H1 (cell line): ENCODE measurements around the gene CLDN6. TPM values are rescaled to one million over a fixed set of nuclear protein-coding genes. Genes with fewer than 3 reads are reported as not detected.

ENCODE experiments used
- BACH1 ChIP-seq: IDR thresholded peaks from 2 replicates; pipeline ENCODE4 v1.6.1; 2012; ENCODE audit warnings: low read length, improper control_type of control experiment
- EP300 ChIP-seq, 2 experiments: IDR thresholded peaks; 1 replicate in 1 of 2; 2 replicates in 1 of 2; pipeline ENCODE4 v1.6.1; 2011 to 2012; ENCODE audit warnings: low read depth in 2 of 2, low read length in 2 of 2, mild to moderate bottlenecking in 2 of 2, borderline replicate concordance in 1 of 2, inconsistent platforms in 1 of 2, moderate library complexity in 1 of 2
- EZH2 ChIP-seq: fragments of 200-600 bp; sonication (generic); IDR thresholded peaks from 2 replicates; pipeline ENCODE4 v1.7.1; 2012; ENCODE audit warnings: low read depth, mild to moderate bottlenecking, moderate library complexity, low read length, inconsistent platforms; ENCODE audit not compliant: severe bottlenecking
- GABPA ChIP-seq: IDR thresholded peaks from 2 replicates; pipeline ENCODE4 v1.6.1; 2011; ENCODE audit warnings: mild to moderate bottlenecking, low read length, moderate library complexity, borderline replicate concordance; ENCODE audit not compliant: insufficient read depth
- GTF2F1 ChIP-seq: IDR thresholded peaks from 2 replicates; pipeline ENCODE4 v1.6.1; 2012; ENCODE audit warnings: low read depth, low read length, improper control_type of control experiment, borderline replicate concordance
- HDAC2 ChIP-seq, 2 experiments: fragments of 300-600 bp in 1 of 2; sonication (generic) in 1 of 2; IDR thresholded peaks; 2 replicates each; pipeline ENCODE4 v1.6.1; 2011 to 2012; ENCODE audit warnings: low read depth in 2 of 2, low read length in 2 of 2, mild to moderate bottlenecking in 2 of 2, moderate library complexity in 2 of 2, borderline replicate concordance in 1 of 2, inconsistent platforms in 1 of 2
- KDM4A ChIP-seq: IDR thresholded peaks from one replicate; pipeline ENCODE4 v1.7.1; 2012; ENCODE audit warnings: low read depth, mild to moderate bottlenecking, moderate library complexity, low read length, inconsistent platforms; ENCODE audit not compliant: severe bottlenecking
- POU5F1 ChIP-seq: IDR thresholded peaks from 2 replicates; pipeline ENCODE4 v1.6.1; 2011; ENCODE audit warnings: low read depth, mild to moderate bottlenecking, low read length, moderate library complexity
- RAD21 ChIP-seq, 2 experiments: IDR thresholded peaks in 1 of 2; conservative IDR thresholded peaks in 1 of 2; 2 replicates each; pipeline ENCODE4 v1.6.1; 2011; ENCODE audit warnings: low read depth in 2 of 2, low read length in 2 of 2, improper control_type of control experiment in 1 of 2, inconsistent platforms in 1 of 2, mild to moderate bottlenecking in 1 of 2, moderate library complexity in 1 of 2
- RBBP5 ChIP-seq: IDR thresholded peaks from 2 replicates; pipeline ENCODE4 v1.7.1; 2012; ENCODE audit warnings: low read depth, mild to moderate bottlenecking, inconsistent platforms, low read length, moderate library complexity, borderline replicate concordance
- RFX5 ChIP-seq: IDR thresholded peaks from 2 replicates; pipeline ENCODE4 v1.6.1; 2011; ENCODE audit warnings: low read depth, low read length, improper control_type of control experiment, borderline replicate concordance
- RXRA ChIP-seq: IDR thresholded peaks from 2 replicates; pipeline ENCODE4 v1.6.1; 2011; ENCODE audit warnings: low read depth, mild to moderate bottlenecking, low read length, moderate library complexity; ENCODE audit not compliant: insufficient read depth
- SAP30 ChIP-seq: fragments of 300-600 bp; sonication (generic); IDR thresholded peaks from 2 replicates; pipeline ENCODE4 v1.7.1; 2012; ENCODE audit warnings: low read length, moderate library complexity, mild to moderate bottlenecking, inconsistent platforms; ENCODE audit not compliant: insufficient read depth, insufficient replicate concordance
- SIX5 ChIP-seq: IDR thresholded peaks from 2 replicates; pipeline ENCODE4 v1.6.1; 2011; ENCODE audit warnings: mild to moderate bottlenecking, low read depth, low read length
- SP2 ChIP-seq: IDR thresholded peaks from 2 replicates; pipeline ENCODE4 v1.6.1; 2012; ENCODE audit warnings: mild to moderate bottlenecking, low read length, inconsistent platforms
- SP4 ChIP-seq: IDR thresholded peaks from 2 replicates; pipeline ENCODE4 v1.6.1; 2012; ENCODE audit warnings: low read length, inconsistent platforms
- TAF7 ChIP-seq: optimal IDR thresholded peaks from 2 replicates; pipeline ENCODE3; 2011; ENCODE audit warnings: low read depth, mild to moderate bottlenecking, inconsistent platforms, low read length, moderate library complexity, borderline replicate concordance
- TCF12 ChIP-seq: IDR thresholded peaks from 2 replicates; pipeline ENCODE4 v1.6.1; 2011; ENCODE audit warnings: low read depth, mild to moderate bottlenecking, low read length
- polyA plus RNA-seq, 7 experiments: library from polyadenylated mRNA; depleted of rRNA in 3 of 7; stranded (reverse) in 5 of 7; unstranded in 2 of 7; fragments of >200 nt in 5 of 7; fragments of 200-250 nt in 2 of 7; gene quantifications; 1 replicate in 5 of 7; 2 replicates in 1 of 7; 4 replicates in 1 of 7; pipeline versions ENCODE4 v1.2.1 to v1.2.3, GENCODE V29; 2011 to 2013; ENCODE audit warnings: missing spikeins in 2 of 7, mixed read lengths in 2 of 7
- total RNA-seq: library from RNA; stranded (reverse); fragmentation: NEBNext Ultra II Directional; extraction: Animal tissue kit (Norgen Biotek cat#: 25700); gene quantifications from 2 replicates; pipeline ENCODE4 v1.2.1, GENCODE V29; 2021
- TF ChIP-seq, protein P1 (sequence below): IDR thresholded peaks from 2 replicates; pipeline ENCODE4 v1.6.1; 2012; ENCODE audit warnings: inconsistent platforms
- TF ChIP-seq, protein P2 (sequence below), 3 experiments: IDR thresholded peaks; 1 replicate in 2 of 3; 2 replicates in 1 of 3; pipeline versions ENCODE4 v1.5.1 to v1.6.1; 2011; ENCODE audit warnings: low read length in 3 of 3, mild to moderate bottlenecking in 3 of 3, inconsistent platforms in 2 of 3, low read depth in 1 of 3, moderate library complexity in 1 of 3; ENCODE audit not compliant: insufficient read depth in 1 of 3; ENCODE audit errors: control extremely low read depth in 1 of 3

CLDN6 gene
- total and polyA plus RNA-seq, 2 of the 8 experiments (the other 6 are each of a cell fraction or from before 2014, with no cell fraction given), result 747 to 1,115 TPM

DNA sequence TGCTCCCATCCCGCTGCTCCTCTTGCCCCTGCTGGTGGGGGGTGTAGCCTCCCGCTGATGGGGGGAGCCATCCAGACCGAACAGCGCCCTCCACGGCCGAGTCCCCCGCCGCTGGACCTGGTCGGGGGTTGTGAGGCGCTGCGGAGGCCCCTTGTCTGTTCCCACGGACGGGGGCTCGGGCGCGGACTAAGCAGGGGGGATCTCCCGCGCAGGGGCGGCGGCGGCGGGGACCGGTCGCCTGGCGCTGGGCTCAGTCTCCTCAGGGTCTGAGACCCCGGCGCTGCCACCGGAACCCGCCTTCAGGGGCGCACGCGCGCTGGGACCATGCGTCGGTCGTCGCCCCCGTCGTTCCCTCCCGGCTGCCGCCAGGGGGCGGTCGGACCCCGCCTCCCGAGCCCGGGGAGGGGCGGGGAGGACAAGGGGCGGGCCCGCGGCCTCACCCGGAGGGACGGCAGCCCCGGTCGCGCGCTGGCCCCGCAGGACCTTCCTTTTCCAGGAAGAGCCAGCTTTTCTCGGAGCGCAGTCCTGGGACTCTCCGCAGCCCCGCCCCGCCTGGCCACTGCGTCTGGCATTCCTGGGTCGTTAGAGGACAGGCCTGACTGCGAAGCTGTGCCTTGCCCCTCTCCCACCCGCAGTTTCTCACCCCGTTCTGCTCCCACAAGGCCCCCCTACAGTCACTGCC lies 41.2 kb upstream of the CLDN6 start (continued):
- 0 out of 3 replicates have a peak, but pooled peaks of 1 of the 2 experiments have one; percentile 53 for TF ChIP-seq EP300 (IDR thresholded peaks at IDR 0.05; ENCODE audit: borderline replicate concordance in 1 of 2, low read depth in 2 of 2, low read length in 2 of 2)
- no peak for TF ChIP-seq SAP30
- no peak for TF ChIP-seq RFX5
- no peak for TF ChIP-seq TCF12
- TF ChIP-seq KDM4A, result peak; percentile 79
- peak; percentile 81 to 95 for TF ChIP-seq RAD21 (IDR thresholded peaks at IDR 0.05 in 1 of 2, conservative IDR thresholded peaks at IDR 0.05 in 1 of 2; ENCODE audit: low read depth in 2 of 2, low read length in 2 of 2)
- TF ChIP-seq BACH1, result no peak; the same call in 1 of the 2 replicates
- no peak for TF ChIP-seq RBBP5
- peak; percentile 82 for TF ChIP-seq TAF7
- TF ChIP-seq GABPA, result peak; percentile 71; the same call in 1 of the 2 replicates
- 0 out of 2 replicates have a peak, but pooled peaks have one; percentile 67 for TF ChIP-seq SP4
- TF ChIP-seq, protein P1, sequence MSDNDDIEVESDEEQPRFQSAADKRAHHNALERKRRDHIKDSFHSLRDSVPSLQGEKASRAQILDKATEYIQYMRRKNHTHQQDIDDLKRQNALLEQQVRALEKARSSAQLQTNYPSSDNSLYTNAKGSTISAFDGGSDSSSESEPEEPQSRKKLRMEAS, result peak; percentile 83
- TF ChIP-seq, protein P2, sequence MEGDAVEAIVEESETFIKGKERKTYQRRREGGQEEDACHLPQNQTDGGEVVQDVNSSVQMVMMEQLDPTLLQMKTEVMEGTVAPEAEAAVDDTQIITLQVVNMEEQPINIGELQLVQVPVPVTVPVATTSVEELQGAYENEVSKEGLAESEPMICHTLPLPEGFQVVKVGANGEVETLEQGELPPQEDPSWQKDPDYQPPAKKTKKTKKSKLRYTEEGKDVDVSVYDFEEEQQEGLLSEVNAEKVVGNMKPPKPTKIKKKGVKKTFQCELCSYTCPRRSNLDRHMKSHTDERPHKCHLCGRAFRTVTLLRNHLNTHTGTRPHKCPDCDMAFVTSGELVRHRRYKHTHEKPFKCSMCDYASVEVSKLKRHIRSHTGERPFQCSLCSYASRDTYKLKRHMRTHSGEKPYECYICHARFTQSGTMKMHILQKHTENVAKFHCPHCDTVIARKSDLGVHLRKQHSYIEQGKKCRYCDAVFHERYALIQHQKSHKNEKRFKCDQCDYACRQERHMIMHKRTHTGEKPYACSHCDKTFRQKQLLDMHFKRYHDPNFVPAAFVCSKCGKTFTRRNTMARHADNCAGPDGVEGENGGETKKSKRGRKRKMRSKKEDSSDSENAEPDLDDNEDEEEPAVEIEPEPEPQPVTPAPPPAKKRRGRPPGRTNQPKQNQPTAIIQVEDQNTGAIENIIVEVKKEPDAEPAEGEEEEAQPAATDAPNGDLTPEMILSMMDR (IDR thresholded peaks at IDR 0.05; ENCODE audit: control extremely low read depth in 1 of 3, insufficient read depth in 1 of 3, low read depth in 1 of 3, low read length in 3 of 3), result peak; percentile 79 to 99 (median 88)
- no peak for TF ChIP-seq POU5F1
- TF ChIP-seq HDAC2 (IDR thresholded peaks at IDR 0.05; ENCODE audit: borderline replicate concordance in 1 of 2, low read depth in 2 of 2, low read length in 2 of 2), result peak in 1 of 2 experiments; percentile 34; a peak in 1 of 4 replicates
- 0 out of 2 replicates have a peak, but pooled peaks have one; percentile 71 for TF ChIP-seq GTF2F1
- no peak for TF ChIP-seq RXRA
- TF ChIP-seq SP2, result no peak
- TF ChIP-seq SIX5, result no peak
- no peak for TF ChIP-seq EZH2
